A549 (cell line): ENCODE data around the gene CTNNAL1.

ENCODE experiments used
- CTCF ChIP-seq: fragments of >200 bp; sonication (Bioruptor Twin); formaldehyde crosslinking; IDR thresholded peaks from 3 replicates; pipeline ENCODE4 v1.5.1; 2016
- EP300 ChIP-seq, 2 experiments: fragments of >200 bp; sonication (Bioruptor Twin); formaldehyde crosslinking; IDR thresholded peaks; 2 replicates in 1 of 2; 3 replicates in 1 of 2; pipeline ENCODE4 v1.6.1; 2016 to 2017
- GATA3 ChIP-seq: IDR thresholded peaks from 2 replicates; pipeline ENCODE4 v1.6.1; 2012; ENCODE audit warnings: borderline replicate concordance
- HDAC2 ChIP-seq: fragments of 200-600 bp; sonication (generic); IDR thresholded peaks from 2 replicates; pipeline ENCODE4 v1.6.1; 2016
- MAX ChIP-seq: IDR thresholded peaks from 2 replicates; pipeline ENCODE4 v1.6.1; 2012
- PHF8 ChIP-seq: fragments of 200-600 bp; sonication (generic); IDR thresholded peaks from 2 replicates; pipeline ENCODE4 v1.6.1; 2016; ENCODE audit warnings: low read depth, mild to moderate bottlenecking, antibody characterized with exemption, moderate library complexity, borderline replicate concordance
- POLR2A ChIP-seq: IDR thresholded peaks from 2 replicates; pipeline ENCODE4 v1.6.1; 2012; ENCODE audit warnings: mild to moderate bottlenecking, low read length
- RARB ChIP-seq: fragments of 250-450 bp; sonication (Bioruptor Pico); IDR thresholded peaks from 2 replicates; pipeline ENCODE4 v1.8.0; 2021; ENCODE audit warnings: mild to moderate bottlenecking, moderate library complexity
- RNF2 ChIP-seq: fragments of 200-600 bp; sonication (generic); IDR thresholded peaks from 2 replicates; pipeline ENCODE4 v1.6.1; 2016; ENCODE audit warnings: low read depth, mild to moderate bottlenecking, antibody characterized with exemption, moderate library complexity, borderline replicate concordance
- SREBF2 ChIP-seq: fragments of 450-650 bp; IDR thresholded peaks from 2 replicates; pipeline ENCODE4 v1.6.1; 2014; ENCODE audit warnings: mild to moderate bottlenecking, moderate library complexity
- USF2 ChIP-seq: fragments of 450-650 bp; IDR thresholded peaks from 2 replicates; pipeline ENCODE4 v1.6.1; 2014; ENCODE audit warnings: antibody characterized with exemption
- ZC3H11A ChIP-seq: fragments of 450-650 bp; IDR thresholded peaks from 2 replicates; pipeline ENCODE4 v1.6.1; 2014; ENCODE audit warnings: antibody characterized with exemption, mild to moderate bottlenecking
- ZNF302 ChIP-seq: fragments of 250-450 bp; sonication (Bioruptor Pico); IDR thresholded peaks from 2 replicates; pipeline ENCODE4 v1.9.0; 2021; ENCODE audit warnings: inconsistent platforms, mild to moderate bottlenecking, moderate library complexity

- TF ChIP-seq MAX = no peak
- TF ChIP-seq ZNF302 (CRISPR knock-in tag) = no peak
- no peak for TF ChIP-seq HDAC2
- no peak for TF ChIP-seq CTCF
- no peak for TF ChIP-seq PHF8
- no peak for TF ChIP-seq GATA3
- TF ChIP-seq EP300 (IDR thresholded peaks at IDR 0.05) = no peak
- no peak for TF ChIP-seq POLR2A
- TF ChIP-seq RARB (CRISPR knock-in tag) = no peak
- no peak for TF ChIP-seq ZC3H11A
- no peak for TF ChIP-seq RNF2
- TF ChIP-seq SREBF2 = no peak
- no peak for TF ChIP-seq USF2
Measured at GRCh38 chr9:109047259-109047658, 34.0 kb upstream of the CTNNAL1 start.
